COLO668 (cell line): Measurements from ENCODE around the gene IKZF2.

ENCODE experiments used
- DNase-seq: peaks from one replicate; lab custom pipeline; 2025; ENCODE audit not compliant: unreplicated experiment; lab: John Stamatoyannopoulos, UW

Gene IKZF2

DNA sequence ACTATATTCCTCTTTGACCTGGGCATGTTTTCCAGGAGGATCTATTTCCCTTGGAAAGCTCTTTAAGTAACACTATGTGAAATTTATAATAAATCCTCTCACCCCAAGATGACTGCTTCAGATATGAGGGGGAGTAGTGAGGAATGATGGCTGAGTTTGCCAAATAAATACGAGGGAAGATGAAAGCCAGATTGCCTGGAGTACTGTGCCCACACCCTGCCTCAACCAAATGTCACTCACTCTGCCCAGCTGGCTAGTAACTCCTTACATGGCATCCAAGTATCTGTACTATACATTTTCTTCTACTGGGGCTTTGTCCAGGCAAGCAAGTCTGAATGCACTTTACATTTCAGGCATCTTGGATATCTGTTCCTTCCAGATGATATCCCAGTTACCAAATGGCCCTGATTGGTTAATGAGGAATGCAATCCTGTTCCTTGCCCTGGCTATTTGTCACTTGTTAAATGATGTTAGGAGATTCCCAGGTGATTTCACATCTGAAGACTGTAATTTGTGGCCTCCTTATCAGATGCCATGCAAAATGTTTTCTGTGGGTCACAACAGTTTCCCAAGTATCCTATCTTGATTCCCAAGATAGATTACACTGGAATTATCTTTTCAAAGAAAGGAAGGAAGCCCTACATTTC is 191.8 kb downstream of the IKZF2 start:
- DNase-seq = no peak

DNA sequence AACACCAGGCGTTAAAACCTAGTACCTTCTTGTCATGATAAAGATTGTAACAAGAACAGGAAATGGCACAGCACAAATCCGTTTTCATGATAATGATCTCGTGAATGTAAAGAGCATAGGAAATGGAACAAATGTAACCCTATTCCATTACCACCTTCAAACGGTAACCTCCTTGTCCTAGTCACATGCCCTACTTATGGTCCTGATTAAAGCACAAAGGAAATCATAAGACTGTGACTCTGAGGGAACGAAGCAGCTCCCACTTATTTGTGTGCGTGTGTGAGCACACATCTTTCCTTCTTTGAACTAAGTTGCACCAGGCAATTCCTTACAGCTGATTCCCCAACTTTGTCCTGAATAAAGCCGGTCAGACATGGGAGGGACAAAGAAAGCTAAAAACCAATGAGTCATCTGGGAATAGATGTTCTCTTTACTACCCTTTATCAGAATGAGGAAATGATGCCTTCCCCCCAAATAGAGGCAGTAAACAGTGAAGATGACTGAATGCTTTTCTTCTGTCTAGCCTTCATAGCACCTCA is 192.6 kb downstream of the IKZF2 start:
- no peak for DNase-seq

DNA sequence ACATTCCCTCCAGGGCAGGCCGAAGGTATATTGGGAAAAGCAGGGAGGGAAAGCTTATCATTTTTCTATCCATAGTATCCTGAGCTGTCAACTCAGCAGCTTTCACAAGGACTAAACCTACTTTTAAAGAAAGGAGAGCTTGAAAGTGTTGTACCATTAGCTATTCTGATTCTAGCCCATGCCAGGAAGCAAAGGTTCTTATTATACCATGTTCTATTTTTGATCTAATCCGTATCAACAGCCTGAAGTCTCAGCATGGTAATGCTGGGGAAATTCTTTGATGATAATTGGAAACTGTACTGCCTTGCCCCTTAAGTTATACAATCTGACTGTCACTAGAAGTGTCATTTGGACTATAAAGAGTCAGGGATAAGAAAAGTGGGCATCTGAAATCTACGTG is 193.3 kb downstream of the IKZF2 start:
- no peak for DNase-seq

DNA sequence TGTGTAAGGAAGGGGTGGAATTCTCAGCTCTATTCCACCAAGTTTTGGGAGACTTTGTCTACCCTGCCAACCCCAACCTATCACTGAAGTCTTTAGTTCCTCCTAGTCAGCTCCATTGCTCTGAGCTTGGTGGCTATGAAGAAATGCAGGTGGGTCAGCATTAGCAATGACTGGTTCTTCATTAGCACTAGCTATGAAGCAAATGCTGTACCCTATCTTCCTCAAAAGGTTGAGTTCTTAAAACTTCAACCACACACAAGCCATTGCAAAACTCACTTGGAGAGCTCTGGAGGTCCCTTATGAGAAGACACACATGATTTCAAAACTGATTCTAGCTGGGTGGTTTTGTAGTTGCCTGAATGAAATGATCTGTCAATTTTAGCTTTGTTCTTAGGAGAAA is 193.8 kb downstream of the IKZF2 start:
- DNase-seq = no peak

DNA sequence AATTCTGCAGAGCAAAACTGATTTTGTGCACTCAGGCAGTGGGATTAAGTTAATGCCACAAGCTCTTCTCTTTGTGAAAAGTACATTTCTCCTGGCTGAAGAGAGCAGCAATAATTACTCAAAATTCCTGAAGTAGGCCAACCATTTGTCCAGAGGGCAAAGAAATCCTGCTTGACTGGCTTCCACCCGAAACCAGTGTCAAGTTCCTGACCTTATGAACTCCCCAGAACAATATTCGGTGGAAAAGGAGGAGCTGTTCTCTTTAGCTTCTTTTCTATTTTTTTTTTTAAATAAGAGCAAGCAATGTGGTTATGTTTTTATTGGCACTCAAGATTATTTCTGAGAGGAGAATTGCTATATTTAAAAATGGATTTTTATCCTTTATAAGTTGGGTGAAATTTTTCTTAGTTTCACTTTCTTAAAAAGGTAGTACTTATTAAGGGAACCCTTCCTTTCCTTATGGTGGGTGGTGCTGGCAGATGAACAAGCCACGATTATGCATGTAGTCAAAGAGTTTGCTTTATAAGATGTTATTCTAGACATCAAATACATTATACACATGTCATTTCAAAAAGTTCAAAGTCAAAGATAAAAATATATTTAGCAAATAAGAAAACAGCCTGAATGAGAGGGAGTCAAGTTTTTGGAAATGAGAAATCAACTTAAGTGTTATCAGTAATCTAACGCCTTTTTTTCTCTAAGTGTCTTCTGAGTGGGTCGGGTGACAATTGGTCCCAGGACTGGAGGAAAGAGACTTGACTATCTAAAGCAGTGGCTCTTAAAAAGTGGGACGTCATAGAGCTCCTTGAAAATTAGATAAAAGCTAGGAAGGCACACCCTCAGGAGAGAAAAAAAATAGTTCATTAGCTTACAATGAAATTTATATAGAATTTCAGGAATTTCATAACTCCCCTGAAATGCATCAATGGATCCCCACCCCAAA is 194.5 kb downstream of the IKZF2 start:
- DNase-seq = no peak

DNA sequence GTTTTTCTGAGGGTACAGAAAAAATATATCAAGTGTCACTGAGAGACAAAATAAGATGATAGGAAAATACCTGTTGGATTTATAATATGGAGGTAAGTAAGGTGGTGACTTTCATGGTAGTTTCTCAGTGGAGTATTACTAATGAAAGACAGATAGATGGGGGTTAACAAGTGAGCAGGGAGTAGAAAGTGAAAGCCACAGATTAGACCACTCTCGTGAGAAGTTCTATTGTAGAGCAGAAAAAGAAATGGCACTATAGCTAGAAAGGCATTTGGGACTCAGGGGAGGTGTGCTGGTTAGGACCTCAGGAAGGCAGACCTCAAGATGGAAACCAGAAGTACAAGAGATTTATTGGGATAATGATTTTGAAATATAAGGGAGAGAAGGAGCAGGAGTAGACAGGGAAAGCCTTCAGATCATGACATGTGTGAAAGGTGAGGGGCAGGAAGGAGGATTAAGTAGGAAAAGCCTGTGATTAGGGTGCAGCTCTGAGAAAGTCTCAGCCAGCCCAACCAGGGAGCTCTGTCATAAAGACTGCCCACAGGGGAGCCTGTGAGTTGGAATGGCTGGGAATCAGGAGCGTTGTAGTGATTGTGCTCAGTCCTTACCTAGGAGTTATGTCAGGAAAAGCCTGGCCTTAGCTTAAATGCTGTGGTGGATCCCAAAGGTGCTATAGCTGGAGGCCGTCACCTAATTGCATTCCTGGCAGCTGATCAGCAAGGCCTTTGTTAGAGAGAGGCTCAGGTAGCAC is 198.1 kb downstream of the IKZF2 start:
- DNase-seq = no peak

DNA sequence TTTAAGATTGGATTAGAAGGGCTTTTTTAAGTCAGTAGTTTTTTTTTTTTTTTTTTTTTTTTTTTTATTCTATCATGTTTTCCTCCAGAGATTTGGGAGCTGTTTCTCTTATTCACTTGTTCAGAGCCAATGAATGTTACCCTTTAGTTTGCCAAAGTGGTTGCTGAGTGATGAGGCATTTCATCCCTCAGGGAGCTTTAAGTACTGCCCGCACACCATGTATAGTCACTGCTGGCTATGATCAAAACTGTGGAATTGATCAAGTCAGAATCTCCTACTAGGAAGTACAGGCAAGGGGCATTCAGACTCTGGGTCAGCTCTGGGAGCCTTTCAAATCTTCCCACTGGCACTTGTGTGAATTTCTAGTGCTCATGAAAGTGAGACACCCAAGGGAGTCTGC is 201.6 kb downstream of the IKZF2 start:
- no peak for DNase-seq
